Measurements from ENCODE around the gene ARHGAP31. TPM values are rescaled to one million over a fixed set of nuclear protein-coding genes. Genes with fewer than 3 reads are reported as not detected.
"Not testable (repeated sequence)": the region's sequence is repeated elsewhere in the genome, so short reads cannot be mapped to it uniquely, and the experiment has no call there.

The ARHGAP31 gene
- total RNA-seq, 3 donors from 2014 or later (not counting 1 experiment from before 2014, with no cell fraction given): 4.1 to 8.4 (median 8.4) TPM

- DNase-seq: no peak
- Mint-ChIP-seq H3K4me3 (no peak overlapping the region), H3K36me3 (no peaks in the 10 kb centered on the region), H3K27ac (no peak overlapping the region), H3K4me1 (no peaks in the 10 kb centered on the region), H3K9me3 (no peaks in the 10 kb centered on the region), H3K27me3 (ENCODE audit: low read depth in 2 of 2) (no peaks in the 10 kb centered on the region)
- no peak for TF ChIP-seq CTCF (IDR thresholded peaks at IDR 0.05)
- no peaks in the 10 kb centered on the region for H3K27me3 ChIP-seq (ENCODE audit: control insufficient read depth, insufficient read depth, low read length)
- no peaks in the 10 kb centered on the region for H3K9me3 ChIP-seq (ENCODE audit: control insufficient read depth, insufficient read depth, low read length)
- H3K4me1 ChIP-seq (ENCODE audit: control insufficient read depth, insufficient read depth, low read length): no peaks in the 10 kb centered on the region
- intact Hi-C loops (cut with micrococcal nuclease): no loop called here
- H3K4me3 ChIP-seq (ENCODE audit: low read length): no peak overlapping the region
- 99% methylated on average over 3 of the region's 4 CpGs for WGBS (ENCODE audit: insufficient coverage)
- no peak overlapping the region for H3K27ac ChIP-seq (ENCODE audit: low read length)
- H3K36me3 ChIP-seq (ENCODE audit: control insufficient read depth, insufficient read depth, low read length): peaks cover 7% of the 10 kb centered on the region
- ATAC-seq: no peak
These were observed 74.1 kb downstream of the ARHGAP31 start for GRCh38 chr3:119368298-119368697.

- H3K4me3 ChIP-seq (ENCODE audit: low read length); H3K27ac ChIP-seq (ENCODE audit: low read length); H3K4me1 ChIP-seq (ENCODE audit: control insufficient read depth, insufficient read depth, low read length); intact Hi-C loops (cut with micrococcal nuclease); H3K27ac Mint-ChIP-seq; H3K4me1 Mint-ChIP-seq; DNase-seq; H3K4me3 Mint-ChIP-seq; H3K27me3 ChIP-seq (ENCODE audit: control insufficient read depth, insufficient read depth, low read length); ATAC-seq; H3K36me3 Mint-ChIP-seq; H3K36me3 ChIP-seq (ENCODE audit: control insufficient read depth, insufficient read depth, low read length); H3K9me3 Mint-ChIP-seq; H3K9me3 ChIP-seq (ENCODE audit: control insufficient read depth, insufficient read depth, low read length); H3K27me3 Mint-ChIP-seq (ENCODE audit: low read depth in 2 of 2): not testable (repeated sequence)
- 93% methylated on average over 6 of the region's 6 CpGs for WGBS (ENCODE audit: insufficient coverage)
These were observed 77.6 kb downstream of the ARHGAP31 start for GRCh38 chr3:119371786-119372185.

GRCh38 chr3:119375106-119375505 is 80.9 kb downstream of the ARHGAP31 start:
- H3K27me3 ChIP-seq (ENCODE audit: control insufficient read depth, insufficient read depth, low read length): no peaks in the 10 kb centered on the region
- no peaks in the 10 kb centered on the region for H3K4me1 ChIP-seq (ENCODE audit: control insufficient read depth, insufficient read depth, low read length)
- H3K4me3 ChIP-seq (ENCODE audit: low read length): no peak overlapping the region
- intact Hi-C loops (cut with micrococcal nuclease): no loop called here
- no peak overlapping the region for H3K4me3 Mint-ChIP-seq
- ATAC-seq (no peak), DNase-seq (no peak)
- 94% methylated on average over 7 of the region's 7 CpGs for WGBS (ENCODE audit: insufficient coverage)
- no peaks in the 10 kb centered on the region for H3K36me3 ChIP-seq (ENCODE audit: control insufficient read depth, insufficient read depth, low read length)
- H3K36me3 Mint-ChIP-seq: no peaks in the 10 kb centered on the region
- H3K4me1 Mint-ChIP-seq: peaks cover 0 to 9% of the 10 kb centered on the region in 2 donors
- no peak overlapping the region for H3K27ac ChIP-seq (ENCODE audit: low read length)
- no peak for TF ChIP-seq CTCF (IDR thresholded peaks at IDR 0.05)
- H3K27ac Mint-ChIP-seq: no peak overlapping the region
- no peaks in the 10 kb centered on the region for H3K27me3 Mint-ChIP-seq (ENCODE audit: low read depth in 2 of 2)
- no peaks in the 10 kb centered on the region for H3K9me3 Mint-ChIP-seq
- no peaks in the 10 kb centered on the region for H3K9me3 ChIP-seq (ENCODE audit: control insufficient read depth, insufficient read depth, low read length)

- Histone ChIP-seq H3K36me3 (ENCODE audit: control insufficient read depth, insufficient read depth, low read length) (no peaks in the 10 kb centered on the region), H3K27ac (ENCODE audit: low read length) (no peak overlapping the region), H3K9me3 (ENCODE audit: control insufficient read depth, insufficient read depth, low read length) (no peaks in the 10 kb centered on the region), H3K27me3 (ENCODE audit: control insufficient read depth, insufficient read depth, low read length) (no peaks in the 10 kb centered on the region), H3K4me1 (ENCODE audit: control insufficient read depth, insufficient read depth, low read length) (no peaks in the 10 kb centered on the region), H3K4me3 (ENCODE audit: low read length) (no peak overlapping the region)
- Mint-ChIP-seq H3K27me3 (ENCODE audit: low read depth in 2 of 2) (no peaks in the 10 kb centered on the region), H3K27ac (no peak overlapping the region), H3K9me3 (no peaks in the 10 kb centered on the region), H3K4me3 (no peak overlapping the region), H3K4me1 (peaks cover 0 to 9% of the 10 kb centered on the region in 2 donors), H3K36me3 (no peaks in the 10 kb centered on the region)
- no peak for DNase-seq
- intact Hi-C loops (cut with micrococcal nuclease): no loop called here
- 95% methylated on average over 3 of the region's 4 CpGs for WGBS (ENCODE audit: insufficient coverage)
- ATAC-seq: no peak
- TF ChIP-seq CTCF (IDR thresholded peaks at IDR 0.05): no peak
These were observed 81.3 kb downstream of the ARHGAP31 start for GRCh38 chr3:119375510-119375909.

Measured in natural killer cell (primary cell).